GM12874 (cell line): ENCODE measurements around the gene ZNF594.

ENCODE experiments used
- CTCF ChIP-seq: IDR thresholded peaks from 2 replicates; pipeline ENCODE4 v1.5.1; 2011; ENCODE audit warnings: low read depth, mild to moderate bottlenecking, control low read depth, low read length, moderate library complexity; ENCODE audit not compliant: insufficient read depth

ZNF594 gene

GRCh38 chr17:5183410-5183793 is 8.3 kb downstream of the ZNF594 start:
- TF ChIP-seq CTCF = no peak

GRCh38 chr17:5182597-5183409 is 8.9 kb downstream of the ZNF594 start:
- TF ChIP-seq CTCF = no peak

- no peak for TF ChIP-seq CTCF
These were observed 10.0 kb downstream of the ZNF594 start for GRCh38 chr17:5181509-5182305.

GRCh38 chr17:5179003-5179402 is 12.7 kb downstream of the ZNF594 start:
- no peak for TF ChIP-seq CTCF

GRCh38 chr17:5164436-5164835 is 27.2 kb downstream of the ZNF594 start:
- no peak for TF ChIP-seq CTCF

GRCh38 chr17:5139458-5139732 is 52.3 kb downstream of the ZNF594 start:
- no peak for TF ChIP-seq CTCF

GRCh38 chr17:5138616-5139457 is 52.8 kb downstream of the ZNF594 start:
- no peak for TF ChIP-seq CTCF
